Panc1 (cell line): Measurements from ENCODE around the gene CELF1. TPM values are rescaled to one million over a fixed set of nuclear protein-coding genes. Genes with fewer than 3 reads are reported as not detected.

Experiments
- ATAC-seq: fragments of 200-7000 bp; cut with Tn5 transposase; 2 replicates; pipeline ENCODE4 v1.9.1; 2020; ENCODE audit warnings: mild to moderate bottlenecking, moderate library complexity
- BruUV-seq: library from RNA; stranded (reverse); fragments of 400-500 nt; replicated peaks from 2 replicates; lab custom pipeline; 2021; lab: Mats Ljungman, UMichigan
- CTCF ChIA-PET: fragments of 300-600 bp; sonication (Branson Sonifier 250); formaldehyde crosslinking; loops from one replicate; lab custom pipeline; 2022; ENCODE audit warnings: antibody characterized with exemption; lab: Charles Lee
- POLR2A ChIA-PET: fragments of 300-600 bp; sonication (Branson Sonifier 250); formaldehyde crosslinking; loops from one replicate; lab custom pipeline; 2022; ENCODE audit warnings: antibody characterized with exemption; lab: Charles Lee
- DNase-seq: peaks from one replicate; pipeline ENCODE4 v3.0.0-alpha.2; 2010; ENCODE audit warnings: low read depth, low spot score
- H3K27ac ChIP-seq: 2 replicates; pipeline ENCODE4 v1.5.1; 2011; ENCODE audit warnings: mild to moderate bottlenecking, low read length, inconsistent platforms
- H3K27me3 ChIP-seq: fragments of 200-500 bp; sonication (Bioruptor generic); 2 replicates; pipeline ENCODE4 v1.6.0; 2014; ENCODE audit warnings: low read length, inconsistent platforms; ENCODE audit not compliant: control insufficient read depth, insufficient read depth
- H3K36me3 ChIP-seq: fragments of 200-500 bp; sonication (Bioruptor generic); 2 replicates; pipeline ENCODE4 v1.5.1; 2014; ENCODE audit warnings: inconsistent platforms, mild to moderate bottlenecking, low read length, moderate library complexity; ENCODE audit not compliant: control insufficient read depth, insufficient read depth
- H3K4me1 ChIP-seq: 2 replicates; pipeline ENCODE4 v1.5.1; 2011; ENCODE audit warnings: inconsistent platforms, mild to moderate bottlenecking, low read length, moderate library complexity; ENCODE audit not compliant: control insufficient read depth, insufficient read depth
- H3K4me3 ChIP-seq, 2 experiments: 2 replicates each; pipeline ENCODE4 v1.5.1; 2011 to 2012; ENCODE audit warnings: low read depth in 2 of 2, low read length in 2 of 2, mild to moderate bottlenecking in 2 of 2, inconsistent platforms in 1 of 2, moderate library complexity in 1 of 2
- H3K9me3 ChIP-seq: fragments of 200-500 bp; sonication (Bioruptor generic); 2 replicates; pipeline ENCODE4 v1.5.1; 2014; ENCODE audit warnings: low read depth, mild to moderate bottlenecking, inconsistent platforms, low read length, moderate library complexity; ENCODE audit not compliant: control insufficient read depth, insufficient read depth
- POLR2AphosphoS5 ChIP-seq: IDR thresholded peaks from 2 replicates; pipeline ENCODE4 v1.6.1; 2012; ENCODE audit warnings: mild to moderate bottlenecking, low read depth, low read length, moderate library complexity
- SIN3A ChIP-seq: IDR thresholded peaks from 2 replicates; pipeline ENCODE4 v1.6.1; 2012; ENCODE audit warnings: low read depth, mild to moderate bottlenecking, low read length, moderate library complexity, borderline replicate concordance; ENCODE audit not compliant: insufficient read depth
- TCF7L2 ChIP-seq: IDR thresholded peaks from 2 replicates; pipeline ENCODE4 v1.6.1; 2011; ENCODE audit warnings: mild to moderate bottlenecking, low read depth, low read length, inconsistent platforms
- in situ Hi-C: cut with HindIII; loops from 2 replicates; pipeline ENCODE4 v1.10.0; 2016; ENCODE audit warnings: low sequenced_read_pairs, low pct_unique_long_range_greater_than_20kb
- intact Hi-C: fragments of 100-400 bp; cut with micrococcal nuclease; formaldehyde crosslinking; loops from one replicate; pipeline ENCODE4 v1.10.0; 2022; ENCODE audit not compliant: unreplicated experiment
- total RNA-seq: library from RNA; stranded (reverse); gene quantifications from one replicate; pipeline ENCODE4 v1.2.1, GENCODE V29; 2021; ENCODE audit not compliant: unreplicated experiment
- TF ChIP-seq, protein P1 (sequence below): fragments of 450-650 bp; IDR thresholded peaks from 2 replicates; pipeline ENCODE4 v1.5.1; 2017; ENCODE audit warnings: mild to moderate bottlenecking
- TF ChIP-seq, protein P2 (sequence below), 2 experiments: IDR thresholded peaks; 2 replicates each; pipeline ENCODE4 v1.6.1; 2011 to 2012; ENCODE audit warnings: low read depth in 2 of 2, control low read depth in 1 of 2, low read length in 1 of 2, mild to moderate bottlenecking in 1 of 2, moderate library complexity in 1 of 2; ENCODE audit not compliant: insufficient read depth in 1 of 2

Gene CELF1
- total RNA-seq, 1 experiment from 2014 or later: 160 TPM

DNA sequence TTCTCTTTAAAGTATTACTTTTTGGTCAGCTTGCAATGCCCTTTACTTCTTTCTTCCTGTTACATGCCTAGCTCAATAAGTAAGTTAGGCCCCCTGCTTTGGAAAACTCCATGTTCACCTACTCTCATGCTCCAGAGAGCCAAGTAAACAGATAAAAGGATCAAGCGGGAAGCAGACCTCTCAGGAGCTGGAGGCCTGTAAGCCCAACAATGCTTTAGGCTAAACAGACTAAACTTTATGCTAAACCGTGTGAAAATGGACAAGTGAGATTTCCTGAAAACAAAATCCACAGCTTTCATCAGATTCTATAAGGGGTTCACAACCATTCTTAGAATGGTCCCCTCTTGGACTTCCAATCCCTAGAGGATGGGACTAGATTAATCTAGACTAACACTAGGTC is 40.2 kb downstream of the CELF1 start:
- no peaks in the 10 kb centered on the region for H3K36me3 ChIP-seq
- in situ Hi-C loops: no loop called here
- no peak overlapping the region for H3K4me3 ChIP-seq
- intact Hi-C loops: no loop called here
- no peak for ATAC-seq
- no peak for DNase-seq
- H3K27me3 ChIP-seq: no peaks in the 10 kb centered on the region
- ChIA-PET POLR2A (interaction anchor here (0.6 to 0.7 kb wide), 2 partner anchors 16 to 216 kb away, joined by 3 to 21 read pairs; no protein-coding TSS in a partner anchor), CTCF (interaction anchor here (0.7 kb wide), 1 partner anchor 111 kb away, joined by 6 read pairs; no protein-coding TSS in a partner anchor)
- BruUV-seq: no TSS peak
- TF ChIP-seq SIN3A: no peak
- TF ChIP-seq, protein P1, sequence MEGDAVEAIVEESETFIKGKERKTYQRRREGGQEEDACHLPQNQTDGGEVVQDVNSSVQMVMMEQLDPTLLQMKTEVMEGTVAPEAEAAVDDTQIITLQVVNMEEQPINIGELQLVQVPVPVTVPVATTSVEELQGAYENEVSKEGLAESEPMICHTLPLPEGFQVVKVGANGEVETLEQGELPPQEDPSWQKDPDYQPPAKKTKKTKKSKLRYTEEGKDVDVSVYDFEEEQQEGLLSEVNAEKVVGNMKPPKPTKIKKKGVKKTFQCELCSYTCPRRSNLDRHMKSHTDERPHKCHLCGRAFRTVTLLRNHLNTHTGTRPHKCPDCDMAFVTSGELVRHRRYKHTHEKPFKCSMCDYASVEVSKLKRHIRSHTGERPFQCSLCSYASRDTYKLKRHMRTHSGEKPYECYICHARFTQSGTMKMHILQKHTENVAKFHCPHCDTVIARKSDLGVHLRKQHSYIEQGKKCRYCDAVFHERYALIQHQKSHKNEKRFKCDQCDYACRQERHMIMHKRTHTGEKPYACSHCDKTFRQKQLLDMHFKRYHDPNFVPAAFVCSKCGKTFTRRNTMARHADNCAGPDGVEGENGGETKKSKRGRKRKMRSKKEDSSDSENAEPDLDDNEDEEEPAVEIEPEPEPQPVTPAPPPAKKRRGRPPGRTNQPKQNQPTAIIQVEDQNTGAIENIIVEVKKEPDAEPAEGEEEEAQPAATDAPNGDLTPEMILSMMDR: no peak
- TF ChIP-seq, protein P2, sequence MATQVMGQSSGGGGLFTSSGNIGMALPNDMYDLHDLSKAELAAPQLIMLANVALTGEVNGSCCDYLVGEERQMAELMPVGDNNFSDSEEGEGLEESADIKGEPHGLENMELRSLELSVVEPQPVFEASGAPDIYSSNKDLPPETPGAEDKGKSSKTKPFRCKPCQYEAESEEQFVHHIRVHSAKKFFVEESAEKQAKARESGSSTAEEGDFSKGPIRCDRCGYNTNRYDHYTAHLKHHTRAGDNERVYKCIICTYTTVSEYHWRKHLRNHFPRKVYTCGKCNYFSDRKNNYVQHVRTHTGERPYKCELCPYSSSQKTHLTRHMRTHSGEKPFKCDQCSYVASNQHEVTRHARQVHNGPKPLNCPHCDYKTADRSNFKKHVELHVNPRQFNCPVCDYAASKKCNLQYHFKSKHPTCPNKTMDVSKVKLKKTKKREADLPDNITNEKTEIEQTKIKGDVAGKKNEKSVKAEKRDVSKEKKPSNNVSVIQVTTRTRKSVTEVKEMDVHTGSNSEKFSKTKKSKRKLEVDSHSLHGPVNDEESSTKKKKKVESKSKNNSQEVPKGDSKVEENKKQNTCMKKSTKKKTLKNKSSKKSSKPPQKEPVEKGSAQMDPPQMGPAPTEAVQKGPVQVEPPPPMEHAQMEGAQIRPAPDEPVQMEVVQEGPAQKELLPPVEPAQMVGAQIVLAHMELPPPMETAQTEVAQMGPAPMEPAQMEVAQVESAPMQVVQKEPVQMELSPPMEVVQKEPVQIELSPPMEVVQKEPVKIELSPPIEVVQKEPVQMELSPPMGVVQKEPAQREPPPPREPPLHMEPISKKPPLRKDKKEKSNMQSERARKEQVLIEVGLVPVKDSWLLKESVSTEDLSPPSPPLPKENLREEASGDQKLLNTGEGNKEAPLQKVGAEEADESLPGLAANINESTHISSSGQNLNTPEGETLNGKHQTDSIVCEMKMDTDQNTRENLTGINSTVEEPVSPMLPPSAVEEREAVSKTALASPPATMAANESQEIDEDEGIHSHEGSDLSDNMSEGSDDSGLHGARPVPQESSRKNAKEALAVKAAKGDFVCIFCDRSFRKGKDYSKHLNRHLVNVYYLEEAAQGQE (IDR thresholded peaks at IDR 0.05; ENCODE audit: insufficient read depth in 1 of 2, low read depth in 2 of 2, low read length in 1 of 2): no peak
- TF ChIP-seq POLR2AphosphoS5: no peak
- no peak for TF ChIP-seq TCF7L2
- peak overlapping the region; percentile 78 for H3K27ac ChIP-seq
- H3K4me1 ChIP-seq: peaks cover 53% of the 10 kb centered on the region
- no peaks in the 10 kb centered on the region for H3K9me3 ChIP-seq

DNA sequence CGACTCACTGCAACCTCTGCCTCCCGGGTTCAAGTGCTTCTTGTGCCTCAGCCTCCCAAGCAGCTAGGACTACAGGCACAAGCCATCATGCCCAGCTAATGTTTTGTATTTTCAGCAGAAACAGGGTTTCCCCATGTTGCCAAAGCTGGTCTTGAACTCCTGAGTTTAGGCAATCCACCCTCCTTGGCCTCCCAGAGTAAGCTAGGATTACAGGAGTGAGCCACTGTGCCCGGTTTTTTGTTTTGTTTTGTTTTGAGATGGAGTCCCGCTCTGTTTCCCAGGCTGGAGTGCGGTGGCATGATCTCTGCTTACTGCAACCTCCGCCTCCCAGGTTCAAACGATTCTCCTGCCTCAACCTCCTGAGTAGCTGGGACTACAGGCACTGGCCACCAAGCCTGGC is 41.0 kb downstream of the CELF1 start:
- DNase-seq (no peak), ATAC-seq (no peak)
- Histone ChIP-seq H3K9me3 (no peaks in the 10 kb centered on the region), H3K4me3 (no peak overlapping the region), H3K4me1 (peaks cover 56% of the 10 kb centered on the region), H3K36me3 (no peaks in the 10 kb centered on the region), H3K27ac (no peak overlapping the region), H3K27me3 (no peaks in the 10 kb centered on the region)
- TF ChIP-seq, protein P1: no peak
- TF ChIP-seq TCF7L2 (no peak), SIN3A (no peak), POLR2AphosphoS5 (no peak)
- TF ChIP-seq, protein P2 (IDR thresholded peaks at IDR 0.05; ENCODE audit: insufficient read depth in 1 of 2, low read depth in 2 of 2, low read length in 1 of 2): no peak
- ChIA-PET POLR2A (interaction anchor here (0.6 kb wide), 1 partner anchor 11 kb away, joined by 7 read pairs; no protein-coding TSS in a partner anchor), CTCF (no interaction called here)
- intact Hi-C loops: no loop called here
- no TSS peak for BruUV-seq
- in situ Hi-C loops: no loop called here
